Measurements from ENCODE around the gene TRIP12. TPM values are rescaled to one million over a fixed set of nuclear protein-coding genes. Genes with fewer than 3 reads are reported as not detected.

TRIP12 gene
- total RNA-seq, 1 experiment from 2014 or later: 166 TPM

GRCh38 chr2:229945975-229946374 is 24.2 kb upstream of the TRIP12 start:
- Histone ChIP-seq H3K27ac (ENCODE audit: insufficient read length, low read depth, low read length) (no peak overlapping the region), H3K4me2 (ENCODE audit: insufficient read depth, insufficient read length, low read length) (no peak overlapping the region), H4K20me1 (ENCODE audit: control insufficient read depth, insufficient read depth, insufficient read length) (no peaks in the 10 kb centered on the region), H3K27me3 (ENCODE audit: insufficient read depth, low read length) (no peaks in the 10 kb centered on the region), H4K91ac (ENCODE audit: insufficient read length, low read depth, low read length) (no peak overlapping the region), H2BK20ac (ENCODE audit: low read depth, low read length, poor library complexity, severe bottlenecking) (no peak overlapping the region), H4K5ac (ENCODE audit: insufficient read length, low read depth, low read length) (no peak overlapping the region), H3K4me1 (ENCODE audit: insufficient read depth, low read length) (no peaks in the 10 kb centered on the region; the same call in 1 of the 2 replicates), H2BK5ac (ENCODE audit: insufficient read length, low read length) (no peak overlapping the region), H3K9me3 (ENCODE audit: control insufficient read depth, low read depth, low read length) (no peaks in the 10 kb centered on the region), H2AK5ac (ENCODE audit: insufficient read length, low read length) (no peak overlapping the region), H3K79me1 (ENCODE audit: insufficient read depth, low read depth, low read length, poor library complexity, severe bottlenecking) (no peaks in the 10 kb centered on the region), H2AFZ (ENCODE audit: low read length) (no peak overlapping the region), H4K8ac (replicated peaks; ENCODE audit: insufficient read length, low read depth, low read length) (no peak overlapping the region), H2BK120ac (ENCODE audit: low read depth, low read length, poor library complexity, severe bottlenecking) (no peak overlapping the region), H3K79me2 (ENCODE audit: insufficient read depth, low read length) (no peaks in the 10 kb centered on the region), H2BK12ac (ENCODE audit: insufficient read length, low read depth, low read length) (no peak overlapping the region), H3K23me2 (ENCODE audit: insufficient read length, low read depth, low read length, poor library complexity, severe bottlenecking) (no peaks in the 10 kb centered on the region), H3K14ac (ENCODE audit: insufficient read depth, low read length) (no peak overlapping the region), H2BK15ac (ENCODE audit: low read depth, low read length) (no peak overlapping the region), H3K18ac (ENCODE audit: insufficient read length, low read depth, low read length) (no peak overlapping the region), H3K56ac (ENCODE audit: insufficient read length, low read depth, low read length) (no peak overlapping the region), H3K23ac (ENCODE audit: insufficient read length, low read depth, low read length) (no peak overlapping the region), H3T11ph (ENCODE audit: low read length) (no peak overlapping the region), H3K9ac (ENCODE audit: extremely low read depth, insufficient read length, low read length) (no peak overlapping the region), H3K4ac (ENCODE audit: low read depth, low read length) (no peak overlapping the region)
- H3K4me3 Mint-ChIP-seq: no peak overlapping the region
- H3K4me1 Mint-ChIP-seq: peaks cover 6 to 13% of the 10 kb centered on the region in 2 experiments
- no CpG with 5 or more reads among the region's 8 CpGs for WGBS (ENCODE audit: extremely low coverage, insufficient read length, low lambda C conversion rate)
- H3K27ac Mint-ChIP-seq: peak overlapping the region in 1 of 3 experiments; percentile 17; a peak in 2 of 7 replicates
- no peak for TF ChIP-seq CTCF (conservative IDR thresholded peaks at IDR 0.05)
- no peaks in the 10 kb centered on the region for H3K27me3 Mint-ChIP-seq (ENCODE audit: low read depth)
- H3K36me3 Mint-ChIP-seq (ENCODE audit: insufficient read depth in 1 of 3, low read depth in 3 of 3): peaks cover 2 to 8% (median 5%) of the 10 kb centered on the region in 3 experiments; a peak in 5 of 7 replicates
- no peak for DNase-seq
- no peaks in the 10 kb centered on the region; a peak in 1 of 5 replicates for H3K9me3 Mint-ChIP-seq

Measured in H9 (cell line).